Panc1 (cell line): ENCODE results near the gene LTBP3. TPM values are rescaled to one million over a fixed set of nuclear protein-coding genes. Genes with fewer than 3 reads are reported as not detected.

Experiments
- ATAC-seq: fragments of 200-7000 bp; cut with Tn5 transposase; 2 replicates; pipeline ENCODE4 v1.9.1; 2020; ENCODE audit warnings: mild to moderate bottlenecking, moderate library complexity
- BruUV-seq: library from RNA; stranded (reverse); fragments of 400-500 nt; replicated peaks from 2 replicates; lab custom pipeline; 2021; lab: Mats Ljungman, UMichigan
- CTCF ChIA-PET: fragments of 300-600 bp; sonication (Branson Sonifier 250); formaldehyde crosslinking; loops from one replicate; lab custom pipeline; 2022; ENCODE audit warnings: antibody characterized with exemption; lab: Charles Lee
- POLR2A ChIA-PET: fragments of 300-600 bp; sonication (Branson Sonifier 250); formaldehyde crosslinking; loops from one replicate; lab custom pipeline; 2022; ENCODE audit warnings: antibody characterized with exemption; lab: Charles Lee
- DNase-seq: peaks from one replicate; pipeline ENCODE4 v3.0.0-alpha.2; 2010; ENCODE audit warnings: low read depth, low spot score
- H3K27ac ChIP-seq: 2 replicates; pipeline ENCODE4 v1.5.1; 2011; ENCODE audit warnings: mild to moderate bottlenecking, low read length, inconsistent platforms
- H3K27me3 ChIP-seq: fragments of 200-500 bp; sonication (Bioruptor generic); 2 replicates; pipeline ENCODE4 v1.6.0; 2014; ENCODE audit warnings: low read length, inconsistent platforms; ENCODE audit not compliant: control insufficient read depth, insufficient read depth
- H3K36me3 ChIP-seq: fragments of 200-500 bp; sonication (Bioruptor generic); 2 replicates; pipeline ENCODE4 v1.5.1; 2014; ENCODE audit warnings: inconsistent platforms, mild to moderate bottlenecking, low read length, moderate library complexity; ENCODE audit not compliant: control insufficient read depth, insufficient read depth
- H3K4me1 ChIP-seq: 2 replicates; pipeline ENCODE4 v1.5.1; 2011; ENCODE audit warnings: inconsistent platforms, mild to moderate bottlenecking, low read length, moderate library complexity; ENCODE audit not compliant: control insufficient read depth, insufficient read depth
- H3K4me3 ChIP-seq, 2 experiments: 2 replicates each; pipeline ENCODE4 v1.5.1; 2011 to 2012; ENCODE audit warnings: low read depth in 2 of 2, low read length in 2 of 2, mild to moderate bottlenecking in 2 of 2, inconsistent platforms in 1 of 2, moderate library complexity in 1 of 2
- H3K9me3 ChIP-seq: fragments of 200-500 bp; sonication (Bioruptor generic); 2 replicates; pipeline ENCODE4 v1.5.1; 2014; ENCODE audit warnings: low read depth, mild to moderate bottlenecking, inconsistent platforms, low read length, moderate library complexity; ENCODE audit not compliant: control insufficient read depth, insufficient read depth
- POLR2AphosphoS5 ChIP-seq: IDR thresholded peaks from 2 replicates; pipeline ENCODE4 v1.6.1; 2012; ENCODE audit warnings: mild to moderate bottlenecking, low read depth, low read length, moderate library complexity
- SIN3A ChIP-seq: IDR thresholded peaks from 2 replicates; pipeline ENCODE4 v1.6.1; 2012; ENCODE audit warnings: low read depth, mild to moderate bottlenecking, low read length, moderate library complexity, borderline replicate concordance; ENCODE audit not compliant: insufficient read depth
- TCF7L2 ChIP-seq: IDR thresholded peaks from 2 replicates; pipeline ENCODE4 v1.6.1; 2011; ENCODE audit warnings: mild to moderate bottlenecking, low read depth, low read length, inconsistent platforms
- in situ Hi-C: cut with HindIII; loops from 2 replicates; pipeline ENCODE4 v1.10.0; 2016; ENCODE audit warnings: low sequenced_read_pairs, low pct_unique_long_range_greater_than_20kb
- intact Hi-C: fragments of 100-400 bp; cut with micrococcal nuclease; formaldehyde crosslinking; loops from one replicate; pipeline ENCODE4 v1.10.0; 2022; ENCODE audit not compliant: unreplicated experiment
- total RNA-seq: library from RNA; stranded (reverse); gene quantifications from one replicate; pipeline ENCODE4 v1.2.1, GENCODE V29; 2021; ENCODE audit not compliant: unreplicated experiment
- TF ChIP-seq, protein P1 (sequence below): fragments of 450-650 bp; IDR thresholded peaks from 2 replicates; pipeline ENCODE4 v1.5.1; 2017; ENCODE audit warnings: mild to moderate bottlenecking
- TF ChIP-seq, protein P2 (sequence below), 2 experiments: IDR thresholded peaks; 2 replicates each; pipeline ENCODE4 v1.6.1; 2011 to 2012; ENCODE audit warnings: low read depth in 2 of 2, control low read depth in 1 of 2, low read length in 1 of 2, mild to moderate bottlenecking in 1 of 2, moderate library complexity in 1 of 2; ENCODE audit not compliant: insufficient read depth in 1 of 2

Gene LTBP3
- total RNA-seq, 1 experiment from 2014 or later: 133 TPM

DNA sequence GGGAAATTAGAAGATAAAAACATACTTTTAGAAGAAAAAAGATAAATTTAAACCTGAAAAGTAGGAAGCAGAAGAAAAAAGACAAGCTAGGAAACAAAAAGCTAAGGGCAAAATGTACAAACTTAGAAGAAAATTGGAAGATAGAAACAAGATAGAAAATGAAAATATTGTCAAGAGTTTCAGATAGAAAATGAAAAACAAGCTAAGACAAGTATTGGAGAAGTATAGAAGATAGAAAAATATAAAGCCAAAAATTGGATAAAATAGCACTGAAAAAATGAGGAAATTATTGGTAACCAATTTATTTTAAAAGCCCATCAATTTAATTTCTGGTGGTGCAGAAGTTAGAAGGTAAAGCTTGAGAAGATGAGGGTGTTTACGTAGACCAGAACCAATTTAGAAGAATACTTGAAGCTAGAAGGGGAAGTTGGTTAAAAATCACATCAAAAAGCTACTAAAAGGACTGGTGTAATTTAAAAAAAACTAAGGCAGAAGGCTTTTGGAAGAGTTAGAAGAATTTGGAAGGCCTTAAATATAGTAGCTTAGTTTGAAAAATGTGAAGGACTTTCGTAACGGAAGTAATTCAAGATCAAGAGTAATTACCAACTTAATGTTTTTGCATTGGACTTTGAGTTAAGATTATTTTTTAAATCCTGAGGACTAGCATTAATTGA, 58.3 kb downstream of the LTBP3 start:
- Histone ChIP-seq H3K9me3 (no peaks in the 10 kb centered on the region), H3K4me1 (peaks cover 30% of the 10 kb centered on the region), H3K4me3 (peak overlapping the region; percentile 78 to 99), H3K27ac (peak overlapping the region; percentile 100), H3K27me3 (no peaks in the 10 kb centered on the region), H3K36me3 (peaks cover 54% of the 10 kb centered on the region)
- CTCF ChIA-PET: interaction anchor here (0.6 to 1.2 kb wide), 2 partner anchors 20 to 32 kb away, joined by 3 to 5 read pairs; no protein-coding TSS in a partner anchor
- in situ Hi-C loops: loop anchor here (5.0 kb wide), 1 partner anchor 78 kb away; the partner anchor contains the start of gene NEAT1
- TF ChIP-seq TCF7L2 (no peak), POLR2AphosphoS5 (no peak), SIN3A (no peak)
- TF ChIP-seq, protein P1, sequence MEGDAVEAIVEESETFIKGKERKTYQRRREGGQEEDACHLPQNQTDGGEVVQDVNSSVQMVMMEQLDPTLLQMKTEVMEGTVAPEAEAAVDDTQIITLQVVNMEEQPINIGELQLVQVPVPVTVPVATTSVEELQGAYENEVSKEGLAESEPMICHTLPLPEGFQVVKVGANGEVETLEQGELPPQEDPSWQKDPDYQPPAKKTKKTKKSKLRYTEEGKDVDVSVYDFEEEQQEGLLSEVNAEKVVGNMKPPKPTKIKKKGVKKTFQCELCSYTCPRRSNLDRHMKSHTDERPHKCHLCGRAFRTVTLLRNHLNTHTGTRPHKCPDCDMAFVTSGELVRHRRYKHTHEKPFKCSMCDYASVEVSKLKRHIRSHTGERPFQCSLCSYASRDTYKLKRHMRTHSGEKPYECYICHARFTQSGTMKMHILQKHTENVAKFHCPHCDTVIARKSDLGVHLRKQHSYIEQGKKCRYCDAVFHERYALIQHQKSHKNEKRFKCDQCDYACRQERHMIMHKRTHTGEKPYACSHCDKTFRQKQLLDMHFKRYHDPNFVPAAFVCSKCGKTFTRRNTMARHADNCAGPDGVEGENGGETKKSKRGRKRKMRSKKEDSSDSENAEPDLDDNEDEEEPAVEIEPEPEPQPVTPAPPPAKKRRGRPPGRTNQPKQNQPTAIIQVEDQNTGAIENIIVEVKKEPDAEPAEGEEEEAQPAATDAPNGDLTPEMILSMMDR: no peak
- TF ChIP-seq, protein P2, sequence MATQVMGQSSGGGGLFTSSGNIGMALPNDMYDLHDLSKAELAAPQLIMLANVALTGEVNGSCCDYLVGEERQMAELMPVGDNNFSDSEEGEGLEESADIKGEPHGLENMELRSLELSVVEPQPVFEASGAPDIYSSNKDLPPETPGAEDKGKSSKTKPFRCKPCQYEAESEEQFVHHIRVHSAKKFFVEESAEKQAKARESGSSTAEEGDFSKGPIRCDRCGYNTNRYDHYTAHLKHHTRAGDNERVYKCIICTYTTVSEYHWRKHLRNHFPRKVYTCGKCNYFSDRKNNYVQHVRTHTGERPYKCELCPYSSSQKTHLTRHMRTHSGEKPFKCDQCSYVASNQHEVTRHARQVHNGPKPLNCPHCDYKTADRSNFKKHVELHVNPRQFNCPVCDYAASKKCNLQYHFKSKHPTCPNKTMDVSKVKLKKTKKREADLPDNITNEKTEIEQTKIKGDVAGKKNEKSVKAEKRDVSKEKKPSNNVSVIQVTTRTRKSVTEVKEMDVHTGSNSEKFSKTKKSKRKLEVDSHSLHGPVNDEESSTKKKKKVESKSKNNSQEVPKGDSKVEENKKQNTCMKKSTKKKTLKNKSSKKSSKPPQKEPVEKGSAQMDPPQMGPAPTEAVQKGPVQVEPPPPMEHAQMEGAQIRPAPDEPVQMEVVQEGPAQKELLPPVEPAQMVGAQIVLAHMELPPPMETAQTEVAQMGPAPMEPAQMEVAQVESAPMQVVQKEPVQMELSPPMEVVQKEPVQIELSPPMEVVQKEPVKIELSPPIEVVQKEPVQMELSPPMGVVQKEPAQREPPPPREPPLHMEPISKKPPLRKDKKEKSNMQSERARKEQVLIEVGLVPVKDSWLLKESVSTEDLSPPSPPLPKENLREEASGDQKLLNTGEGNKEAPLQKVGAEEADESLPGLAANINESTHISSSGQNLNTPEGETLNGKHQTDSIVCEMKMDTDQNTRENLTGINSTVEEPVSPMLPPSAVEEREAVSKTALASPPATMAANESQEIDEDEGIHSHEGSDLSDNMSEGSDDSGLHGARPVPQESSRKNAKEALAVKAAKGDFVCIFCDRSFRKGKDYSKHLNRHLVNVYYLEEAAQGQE (IDR thresholded peaks at IDR 0.05; ENCODE audit: insufficient read depth in 1 of 2, low read depth in 2 of 2, low read length in 1 of 2): no peak; a peak in 1 of 4 replicates
- intact Hi-C loops: no loop called here
- POLR2A ChIA-PET: interaction anchor here (0.5 to 15.9 kb wide), 23 partner anchors 7 to 401 kb away, joined by 3 to 818 read pairs (median 5); partner anchors contain the start of gene NEAT1
- no TSS peak for BruUV-seq
- ATAC-seq (no peak), DNase-seq (no peak)

DNA sequence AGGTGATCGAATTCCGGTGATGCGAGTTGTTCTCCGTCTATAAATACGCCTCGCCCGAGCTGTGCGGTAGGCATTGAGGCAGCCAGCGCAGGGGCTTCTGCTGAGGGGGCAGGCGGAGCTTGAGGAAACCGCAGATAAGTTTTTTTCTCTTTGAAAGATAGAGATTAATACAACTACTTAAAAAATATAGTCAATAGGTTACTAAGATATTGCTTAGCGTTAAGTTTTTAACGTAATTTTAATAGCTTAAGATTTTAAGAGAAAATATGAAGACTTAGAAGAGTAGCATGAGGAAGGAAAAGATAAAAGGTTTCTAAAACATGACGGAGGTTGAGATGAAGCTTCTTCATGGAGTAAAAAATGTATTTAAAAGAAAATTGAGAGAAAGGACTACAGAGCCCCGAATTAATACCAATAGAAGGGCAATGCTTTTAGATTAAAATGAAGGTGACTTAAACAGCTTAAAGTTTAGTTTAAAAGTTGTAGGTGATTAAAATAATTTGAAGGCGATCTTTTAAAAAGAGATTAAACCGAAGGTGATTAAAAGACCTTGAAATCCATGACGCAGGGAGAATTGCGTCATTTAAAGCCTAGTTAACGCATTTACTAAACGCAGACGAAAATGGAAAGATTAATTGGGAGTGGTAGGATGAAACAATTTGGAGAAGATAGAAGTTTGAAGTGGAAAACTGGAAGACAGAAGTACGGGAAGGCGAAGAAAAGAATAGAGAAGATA, 59.0 kb downstream of the LTBP3 start, which contains the start of gene MALAT1:
Gene MALAT1, plus strand, starts transcription at position 69 of the 736 bp plus-strand sequence.
- peak; percentile 19 for ATAC-seq
- no peaks in the 10 kb centered on the region for H3K9me3 ChIP-seq
- H3K4me1 ChIP-seq: peaks cover 37% of the 10 kb centered on the region
- ChIA-PET CTCF (interaction anchor here (0.6 to 1.2 kb wide), 3 partner anchors 20 to 32 kb away, joined by 3 to 5 read pairs (median 3); no protein-coding TSS in a partner anchor), POLR2A (interaction anchor here (0.6 to 15.9 kb wide), 32 partner anchors 8 to 1670 kb away, joined by 3 to 818 read pairs (median 4); partner anchors contain the start of genes FAM89B, FRMD8 and NEAT1)
- H3K36me3 ChIP-seq: peaks cover 46% of the 10 kb centered on the region
- peak; percentile 82 for TF ChIP-seq TCF7L2
- TF ChIP-seq, protein P1: no peak
- TF ChIP-seq, protein P2 (IDR thresholded peaks at IDR 0.05; ENCODE audit: insufficient read depth in 1 of 2, low read depth in 2 of 2, low read length in 1 of 2): peak; percentile 66 to 69; a peak in 3 of 4 replicates
- TF ChIP-seq SIN3A: peak; percentile 97
- TF ChIP-seq POLR2AphosphoS5: peak; percentile 98
- H3K27me3 ChIP-seq: no peaks in the 10 kb centered on the region
- peak within 1 kb of the TSS; percentile 78 to 99 for H3K4me3 ChIP-seq
- peak within 1 kb of the TSS; percentile 100 for H3K27ac ChIP-seq
- in situ Hi-C loops (loop anchor here (5.0 kb wide), 1 partner anchor 77 kb away; the partner anchor contains the start of gene NEAT1), intact Hi-C loops (no loop called here)
- DNase-seq: no peak
- BruUV-seq: no TSS peak
